VCaP (cell line): ENCODE results near the gene PTPRU.

ENCODE experiments used
- H3K27ac ChIP-seq: fragments of 450-650 bp; 2 replicates; pipeline ENCODE4 v1.5.1; 2017
- CTCF ChIP-seq: fragments of 450-650 bp; conservative IDR thresholded peaks from 2 replicates; pipeline ENCODE4 v1.5.1; 2017; ENCODE audit warnings: mild to moderate bottlenecking, moderate library complexity

PTPRU gene

GRCh38 chr1:29356663-29357062 is 120.3 kb downstream of the PTPRU start:
- TF ChIP-seq CTCF = no peak
- H3K27ac ChIP-seq = no peak overlapping the region

GRCh38 chr1:29357452-29357851 is 121.1 kb downstream of the PTPRU start:
- no peak for TF ChIP-seq CTCF
- no peak overlapping the region for H3K27ac ChIP-seq

- no peak overlapping the region for H3K27ac ChIP-seq
- no peak for TF ChIP-seq CTCF
Observed at GRCh38 chr1:29358183-29358582, 121.9 kb downstream of the PTPRU start.

- no peak overlapping the region for H3K27ac ChIP-seq
Observed at GRCh38 chr1:29360768-29361167, 124.4 kb downstream of the PTPRU start.

GRCh38 chr1:29361686-29362085 is 125.4 kb downstream of the PTPRU start:
- H3K27ac ChIP-seq = no peak overlapping the region
- no peak for TF ChIP-seq CTCF

More at GRCh38 chr1:29360768-29361167, 124.4 kb downstream of the PTPRU start:
- TF ChIP-seq CTCF = no peak

GRCh38 chr1:29362116-29362515 is 125.8 kb downstream of the PTPRU start:
- H3K27ac ChIP-seq = no peak overlapping the region
- no peak for TF ChIP-seq CTCF

GRCh38 chr1:29362764-29363163 is 126.4 kb downstream of the PTPRU start:
- H3K27ac ChIP-seq = no peak overlapping the region
- TF ChIP-seq CTCF = no peak

GRCh38 chr1:29363536-29363935 is 127.2 kb downstream of the PTPRU start:
- H3K27ac ChIP-seq = no peak overlapping the region
- no peak for TF ChIP-seq CTCF
